ENCODE measurements around the gene TNFRSF21. TPM values are rescaled to one million over a fixed set of nuclear protein-coding genes. Genes with fewer than 3 reads are reported as not detected.

The TNFRSF21 gene
- total and polyA plus RNA-seq, 2 experiments from 2014 or later, result 16.8 to 19.0 TPM

DNA sequence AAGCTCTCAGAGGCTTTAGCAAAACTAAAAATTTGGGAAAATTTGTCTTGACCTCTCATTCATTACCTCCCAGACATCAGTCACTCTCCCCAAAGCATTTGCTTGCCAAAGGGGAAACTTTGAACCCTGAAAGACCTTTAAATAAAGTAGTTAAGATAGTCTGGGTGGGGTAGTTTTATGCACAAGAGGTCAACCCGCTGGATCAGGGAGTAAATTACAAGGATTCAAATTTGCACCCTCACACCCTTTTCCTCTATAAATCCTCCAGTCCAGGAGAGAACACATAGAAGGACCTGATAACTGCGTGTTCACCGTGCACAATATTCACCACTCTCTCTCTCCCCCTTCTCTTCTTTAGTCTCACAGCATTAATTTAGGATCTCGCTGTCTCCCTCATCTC, 36.1 kb upstream of the TNFRSF21 start:
- H3K4me3 ChIP-seq, result no peak overlapping the region
- H3K36me3 ChIP-seq, result no peaks in the 10 kb centered on the region
- H3K27me3 ChIP-seq, result no peaks in the 10 kb centered on the region
- TF ChIP-seq, protein P1, sequence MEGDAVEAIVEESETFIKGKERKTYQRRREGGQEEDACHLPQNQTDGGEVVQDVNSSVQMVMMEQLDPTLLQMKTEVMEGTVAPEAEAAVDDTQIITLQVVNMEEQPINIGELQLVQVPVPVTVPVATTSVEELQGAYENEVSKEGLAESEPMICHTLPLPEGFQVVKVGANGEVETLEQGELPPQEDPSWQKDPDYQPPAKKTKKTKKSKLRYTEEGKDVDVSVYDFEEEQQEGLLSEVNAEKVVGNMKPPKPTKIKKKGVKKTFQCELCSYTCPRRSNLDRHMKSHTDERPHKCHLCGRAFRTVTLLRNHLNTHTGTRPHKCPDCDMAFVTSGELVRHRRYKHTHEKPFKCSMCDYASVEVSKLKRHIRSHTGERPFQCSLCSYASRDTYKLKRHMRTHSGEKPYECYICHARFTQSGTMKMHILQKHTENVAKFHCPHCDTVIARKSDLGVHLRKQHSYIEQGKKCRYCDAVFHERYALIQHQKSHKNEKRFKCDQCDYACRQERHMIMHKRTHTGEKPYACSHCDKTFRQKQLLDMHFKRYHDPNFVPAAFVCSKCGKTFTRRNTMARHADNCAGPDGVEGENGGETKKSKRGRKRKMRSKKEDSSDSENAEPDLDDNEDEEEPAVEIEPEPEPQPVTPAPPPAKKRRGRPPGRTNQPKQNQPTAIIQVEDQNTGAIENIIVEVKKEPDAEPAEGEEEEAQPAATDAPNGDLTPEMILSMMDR (IDR thresholded peaks at IDR 0.05; ENCODE audit: low read depth, low read length), result no peak
- no peak for DNase-seq (ENCODE audit: low read depth in 1 of 2, low spot score in 1 of 2)
- H3K9me3 ChIP-seq (ENCODE audit: low read depth), result no peaks in the 10 kb centered on the region
- no peaks in the 10 kb centered on the region for H3K4me1 ChIP-seq (ENCODE audit: low read depth)
- H3K27ac ChIP-seq, result no peak overlapping the region

DNA sequence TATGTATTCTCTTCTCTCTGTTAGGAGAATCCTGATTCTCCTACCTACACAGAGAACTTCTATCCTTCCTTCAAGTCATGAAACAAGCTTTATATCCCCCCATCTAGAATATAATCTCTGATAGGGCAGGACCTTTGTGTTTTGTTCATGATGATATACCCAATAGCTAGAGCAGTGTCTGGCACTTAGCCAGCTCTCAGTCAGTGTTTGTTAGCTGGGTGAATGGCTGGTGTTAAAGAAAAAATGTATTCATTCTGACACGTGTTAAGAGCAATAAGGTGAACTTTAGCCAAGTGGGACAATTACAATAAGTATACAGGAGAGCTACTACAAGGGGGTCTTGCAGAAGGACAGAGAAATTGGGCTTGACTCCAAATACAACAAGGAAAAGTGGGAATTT, 34.3 kb upstream of the TNFRSF21 start:
- Histone ChIP-seq H3K4me1 (ENCODE audit: low read depth) (no peaks in the 10 kb centered on the region), H3K27me3 (no peaks in the 10 kb centered on the region), H3K36me3 (no peaks in the 10 kb centered on the region), H3K9me3 (ENCODE audit: low read depth) (no peaks in the 10 kb centered on the region), H3K27ac (no peak overlapping the region), H3K4me3 (no peak overlapping the region)
- TF ChIP-seq, protein P1 (IDR thresholded peaks at IDR 0.05; ENCODE audit: low read depth, low read length), result no peak
- peak in 1 of 2 donors; percentile 23 for DNase-seq (ENCODE audit: low read depth in 1 of 2, low spot score in 1 of 2)

DNA sequence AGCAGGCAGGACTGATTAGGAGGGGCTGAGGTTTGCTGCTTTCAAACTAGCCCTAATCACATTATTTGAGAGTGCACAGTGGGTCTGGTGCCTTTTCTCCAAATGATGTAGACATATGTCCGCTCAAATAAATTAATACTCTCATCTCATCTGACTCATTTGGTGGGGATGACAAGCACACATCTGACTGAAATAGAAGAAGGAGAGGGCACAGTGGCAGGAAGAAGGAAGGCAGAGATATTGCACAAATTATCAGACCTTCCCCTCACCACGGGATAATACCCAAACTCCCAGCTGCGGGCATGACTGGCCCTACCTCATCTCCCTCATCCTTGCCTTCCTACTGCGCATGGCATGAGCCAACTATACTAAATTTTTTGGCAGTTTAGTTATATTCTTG, 33.9 kb upstream of the TNFRSF21 start:
- H3K4me1 ChIP-seq (ENCODE audit: low read depth), result no peaks in the 10 kb centered on the region
- H3K9me3 ChIP-seq (ENCODE audit: low read depth), result no peaks in the 10 kb centered on the region
- H3K27me3 ChIP-seq, result no peaks in the 10 kb centered on the region
- DNase-seq (ENCODE audit: low read depth in 1 of 2, low spot score in 1 of 2), result no peak
- TF ChIP-seq, protein P1 (IDR thresholded peaks at IDR 0.05; ENCODE audit: low read depth, low read length), result no peak
- H3K36me3 ChIP-seq, result no peaks in the 10 kb centered on the region
- no peak overlapping the region for H3K4me3 ChIP-seq
- no peak overlapping the region for H3K27ac ChIP-seq

DNA sequence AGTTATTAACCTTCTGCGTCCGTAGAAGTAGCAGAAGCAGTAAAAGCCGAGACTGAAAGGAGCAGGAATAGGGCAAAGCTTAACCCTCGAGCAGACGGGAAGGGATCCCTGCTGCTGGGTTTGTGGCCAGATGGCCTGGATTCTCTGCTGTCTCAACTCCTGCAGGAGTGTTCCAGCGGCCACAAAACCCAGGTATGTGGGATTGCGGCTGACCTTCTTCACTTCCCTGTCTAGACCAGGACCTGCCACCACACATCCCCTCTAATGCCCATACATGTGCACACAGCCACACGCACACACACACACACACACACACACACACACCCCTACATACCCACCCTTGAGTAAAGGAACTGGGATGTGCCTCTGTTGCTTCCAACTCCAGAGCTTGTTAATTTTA, 33.1 kb upstream of the TNFRSF21 start:
- Histone ChIP-seq H3K9me3 (ENCODE audit: low read depth) (no peaks in the 10 kb centered on the region), H3K4me3 (no peak overlapping the region), H3K27me3 (no peaks in the 10 kb centered on the region), H3K36me3 (no peaks in the 10 kb centered on the region), H3K4me1 (ENCODE audit: low read depth) (no peaks in the 10 kb centered on the region), H3K27ac (no peak overlapping the region)
- DNase-seq (ENCODE audit: low read depth in 1 of 2, low spot score in 1 of 2), result no peak
- TF ChIP-seq, protein P1 (IDR thresholded peaks at IDR 0.05; ENCODE audit: low read depth, low read length), result no peak

DNA sequence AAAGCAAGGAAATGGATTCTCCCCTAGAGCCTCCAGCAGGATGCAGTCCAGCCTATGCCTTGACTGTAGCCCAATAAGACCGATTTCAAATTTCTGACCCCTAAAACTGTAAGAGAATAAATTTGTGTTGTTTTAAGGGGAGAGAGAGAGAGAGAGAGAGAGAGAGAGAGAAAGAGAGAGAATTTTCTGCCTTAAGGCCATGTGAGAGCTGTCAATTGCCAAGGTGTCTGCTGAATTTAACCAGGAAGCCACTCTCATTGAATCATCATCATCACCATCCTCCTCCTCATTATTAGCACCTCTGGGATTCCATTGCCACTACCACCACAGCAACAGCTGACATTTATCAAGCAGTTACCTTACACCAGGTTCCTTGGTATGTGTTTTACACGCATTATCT, 27.8 kb upstream of the TNFRSF21 start:
- H3K4me3 ChIP-seq, result no peak overlapping the region
- H3K9me3 ChIP-seq (ENCODE audit: low read depth), result no peaks in the 10 kb centered on the region
- no peaks in the 10 kb centered on the region for H3K36me3 ChIP-seq
- no peaks in the 10 kb centered on the region for H3K27me3 ChIP-seq
- H3K27ac ChIP-seq, result no peak overlapping the region
- TF ChIP-seq, protein P1 (IDR thresholded peaks at IDR 0.05; ENCODE audit: low read depth, low read length), result no peak
- DNase-seq (ENCODE audit: low read depth in 1 of 2, low spot score in 1 of 2), result no peak
- peaks cover 7% of the 10 kb centered on the region for H3K4me1 ChIP-seq (ENCODE audit: low read depth)

DNA sequence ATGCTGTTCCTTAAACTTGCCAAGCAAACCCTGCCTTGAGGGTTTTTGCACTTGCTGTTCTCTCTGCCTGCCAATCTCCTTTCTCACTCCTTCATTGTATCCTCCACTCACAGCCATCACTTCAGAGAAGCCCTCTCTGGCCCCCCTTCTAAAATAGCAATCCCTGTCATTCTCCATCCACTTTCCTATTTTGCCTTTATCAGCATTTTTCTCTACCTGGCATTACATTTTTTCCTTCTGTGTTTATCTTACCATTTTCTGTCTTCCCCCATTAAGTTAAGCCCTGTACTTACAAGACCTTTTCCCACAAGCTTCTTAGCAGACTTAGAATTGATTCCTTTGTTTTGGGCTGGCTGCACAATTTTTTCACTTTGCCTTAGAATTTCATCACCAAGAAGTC, 26.6 kb upstream of the TNFRSF21 start:
- Histone ChIP-seq H3K9me3 (ENCODE audit: low read depth) (no peaks in the 10 kb centered on the region), H3K36me3 (no peaks in the 10 kb centered on the region), H3K27me3 (no peaks in the 10 kb centered on the region), H3K4me3 (no peak overlapping the region), H3K27ac (no peak overlapping the region), H3K4me1 (ENCODE audit: low read depth) (peaks cover 7% of the 10 kb centered on the region)
- no peak for DNase-seq (ENCODE audit: low read depth in 1 of 2, low spot score in 1 of 2)
- TF ChIP-seq, protein P1 (IDR thresholded peaks at IDR 0.05; ENCODE audit: low read depth, low read length), result no peak
